Femur (tissue), 1 donor: ENCODE results near the gene EIF3B.
"Not testable (repeated sequence)": the region's sequence is repeated elsewhere in the genome, so short reads cannot be mapped to it uniquely, and the experiment has no call there.

Experiments used
- DNase-seq: peaks from one replicate; pipeline ENCODE4 v3.0.0-alpha.2; 2017

The EIF3B gene

DNA sequence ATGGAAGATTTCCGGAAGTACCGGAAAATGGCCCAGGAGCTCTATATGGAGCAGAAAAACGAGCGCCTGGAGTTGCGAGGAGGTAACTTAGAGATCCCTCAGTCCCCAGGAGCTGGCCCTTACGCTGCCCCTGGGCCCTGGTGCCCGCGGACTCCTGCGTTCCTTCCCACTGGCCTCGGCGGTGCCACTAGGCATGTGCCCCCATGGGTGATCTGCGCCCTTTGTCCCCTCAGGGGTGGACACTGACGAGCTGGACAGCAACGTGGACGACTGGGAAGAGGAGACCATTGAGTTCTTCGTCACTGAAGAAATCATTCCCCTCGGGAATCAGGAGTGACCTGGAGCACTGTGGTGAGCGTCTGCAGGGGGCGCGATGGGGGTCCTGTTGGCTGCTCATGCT is 24.5 kb downstream of the EIF3B start:
- no peak for DNase-seq

DNA sequence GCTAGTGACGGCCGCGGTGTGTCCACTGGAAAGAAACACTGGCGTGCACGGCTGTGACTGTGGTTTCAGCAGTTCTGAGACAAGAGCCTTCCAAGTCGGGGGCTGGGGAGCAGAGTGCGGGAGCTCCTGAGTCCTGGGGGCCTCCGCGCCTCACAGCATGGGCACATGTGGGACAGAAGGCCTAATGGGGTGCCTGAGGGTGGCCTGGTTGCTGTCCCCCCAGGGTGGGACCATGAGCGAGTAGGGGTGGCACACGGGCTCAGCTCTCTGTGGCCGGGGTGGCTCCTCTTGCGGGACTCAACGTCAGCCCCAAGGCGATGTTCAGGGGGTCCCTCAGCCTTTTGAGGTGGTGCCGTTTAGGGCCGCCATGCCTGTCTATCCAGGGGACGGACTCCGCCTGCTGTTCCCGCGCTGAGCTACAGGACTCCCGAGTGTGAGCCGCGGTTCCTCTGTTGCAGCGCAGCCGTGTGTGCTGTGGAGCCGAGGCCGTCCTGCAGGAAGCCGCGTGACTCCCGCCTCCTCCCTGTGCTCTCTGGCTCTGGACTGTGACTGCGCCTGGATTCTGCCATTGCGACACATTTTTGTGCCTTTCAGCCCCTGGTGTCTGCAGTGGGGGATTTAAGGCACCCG is 25.3 kb downstream of the EIF3B start:
- no peak for DNase-seq

- DNase-seq = no peak
Observed at GRCh38 chr7:2380461-2380860, 25.8 kb downstream of the EIF3B start.

GRCh38 chr7:2381227-2381626 is 26.6 kb downstream of the EIF3B start:
- no peak for DNase-seq

- no peak for DNase-seq
Observed at GRCh38 chr7:2381881-2382509, 27.4 kb downstream of the EIF3B start.

DNA sequence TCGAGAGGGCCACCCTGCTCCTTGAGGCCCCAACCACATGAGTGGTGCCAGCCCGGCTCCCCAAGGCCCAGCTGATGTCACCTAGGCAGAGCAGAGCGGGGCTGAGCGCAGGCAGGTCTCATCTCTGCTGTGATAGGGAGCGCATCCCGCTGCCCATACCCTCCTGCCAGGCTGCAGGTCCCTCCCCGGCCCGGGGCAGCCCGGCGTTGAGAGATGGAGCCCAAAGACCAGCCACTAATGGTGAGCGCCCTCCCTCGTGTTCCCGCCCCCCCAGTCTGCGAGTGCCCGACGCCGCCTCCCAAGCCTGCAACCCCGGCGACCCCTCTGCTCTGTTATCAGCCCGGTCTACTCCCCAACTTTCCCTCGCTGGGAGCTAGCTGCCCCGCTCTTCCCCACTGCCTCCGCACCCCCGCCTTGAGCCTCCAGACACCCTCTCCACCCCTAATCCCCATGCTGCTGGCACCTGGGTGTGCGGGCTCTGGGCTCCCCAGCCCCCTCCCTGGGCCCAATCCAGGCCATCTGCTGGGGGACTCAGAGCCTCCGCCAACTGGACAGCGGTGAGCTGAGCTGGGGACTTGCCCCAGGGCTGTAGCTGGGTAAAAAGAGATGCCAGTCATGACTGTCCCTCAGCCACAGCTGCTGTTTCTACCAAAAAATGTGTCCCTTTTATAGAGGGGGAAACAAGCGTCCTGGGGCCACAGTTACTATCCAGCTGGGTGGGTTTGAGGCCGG is 29.1 kb downstream of the EIF3B start:
- DNase-seq = no peak

GRCh38 chr7:2384354-2385243 is 30.0 kb downstream of the EIF3B start:
- no peak for DNase-seq

DNA sequence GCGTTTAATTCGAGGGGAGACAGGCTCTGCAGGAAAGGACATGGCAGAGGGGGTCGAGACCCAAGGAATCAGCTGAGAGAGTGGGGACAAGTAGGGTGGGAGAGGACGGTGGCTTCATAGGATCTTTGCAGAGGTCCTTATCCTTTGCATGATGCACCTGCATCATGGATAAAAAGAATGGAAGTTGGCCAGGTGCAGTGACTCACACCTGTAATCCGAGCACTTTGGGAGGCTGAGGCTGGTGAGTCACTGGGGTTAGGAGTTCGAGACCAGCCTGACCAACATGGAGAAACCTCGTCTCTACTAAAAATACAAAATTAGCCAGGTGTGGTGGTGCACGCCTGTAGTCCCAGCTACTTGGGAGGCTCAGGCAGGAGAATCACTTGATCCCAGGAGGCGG is 31.5 kb downstream of the EIF3B start:
- DNase-seq = not testable (repeated sequence)

GRCh38 chr7:2386964-2387669 is 32.5 kb downstream of the EIF3B start:
- no peak for DNase-seq

DNA sequence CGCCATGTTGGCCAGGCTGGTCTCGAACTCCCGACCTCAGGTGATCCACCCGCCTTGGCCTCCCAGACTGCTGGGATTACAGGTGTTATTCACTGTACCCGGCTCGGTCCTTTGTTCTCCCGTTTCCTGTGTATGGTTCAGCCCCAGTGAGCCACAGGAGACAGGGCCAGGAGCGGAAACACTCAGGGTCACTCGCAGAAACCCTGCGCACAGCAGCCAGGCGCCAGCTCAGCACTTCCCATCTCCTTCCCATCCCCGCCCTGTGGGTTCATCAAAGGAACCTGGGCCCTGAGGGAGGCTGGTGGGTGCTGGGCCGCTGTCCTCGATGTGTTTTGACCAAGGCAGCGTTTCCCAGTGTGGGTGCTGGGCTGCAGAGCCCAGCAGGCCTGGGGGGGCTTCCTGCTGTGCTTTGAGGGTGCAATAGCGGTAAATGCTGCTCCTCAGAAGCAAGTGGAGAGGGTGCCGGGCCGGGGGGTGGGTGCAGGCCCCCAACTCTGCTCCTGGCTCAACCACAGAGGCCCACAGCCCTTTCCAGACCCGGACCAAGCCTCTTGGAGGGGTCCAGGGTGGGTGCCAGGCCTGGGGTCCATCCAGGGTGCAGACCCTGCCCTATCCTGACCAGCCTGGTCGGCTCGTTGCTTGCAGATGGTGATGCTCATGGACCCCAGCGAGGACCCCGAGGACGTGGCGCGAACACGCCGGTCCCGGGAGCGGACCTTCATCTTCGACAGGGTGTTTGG is 33.4 kb downstream of the EIF3B start:
- no peak for DNase-seq

DNA sequence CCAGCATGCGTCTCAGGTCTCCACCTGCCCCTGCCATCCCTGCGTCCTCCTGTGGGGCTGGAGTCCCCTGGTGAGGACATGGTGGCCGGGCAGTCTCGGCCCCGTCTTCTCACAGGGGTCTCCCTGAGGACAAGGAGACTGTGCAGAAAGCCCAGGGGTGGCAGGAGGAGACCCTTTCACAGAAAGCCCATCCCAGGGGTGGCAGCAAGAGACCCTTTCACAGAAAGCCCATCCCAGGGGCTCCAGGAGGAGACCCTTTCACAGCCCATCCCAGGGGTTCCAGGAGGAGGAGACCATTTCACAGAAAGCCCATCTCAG is 34.0 kb downstream of the EIF3B start:
- no peak for DNase-seq

- DNase-seq = peak; percentile 72
Observed at GRCh38 chr7:2390020-2390816, 35.6 kb downstream of the EIF3B start.

DNA sequence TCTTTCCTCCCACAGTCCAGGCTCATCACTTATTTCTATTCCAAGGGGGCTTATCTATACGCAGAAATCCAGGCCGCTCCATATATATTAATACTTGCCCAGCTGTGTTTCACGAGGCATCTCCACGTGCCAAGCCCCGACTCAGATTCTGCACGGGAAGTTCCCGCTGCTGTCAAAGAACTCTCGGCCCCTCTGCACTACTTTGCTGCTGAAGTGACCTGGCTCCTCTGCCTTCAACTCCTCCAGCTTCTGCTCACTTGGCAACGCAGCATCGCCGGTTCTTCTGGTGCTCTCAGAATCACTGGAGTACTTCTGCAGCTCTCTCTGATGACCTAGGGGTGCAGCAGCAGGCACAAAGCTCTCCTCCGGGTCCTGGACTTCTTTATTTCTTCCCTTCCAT is 39.1 kb downstream of the EIF3B start:
- DNase-seq = no peak

- DNase-seq = no peak
Observed at GRCh38 chr7:2394566-2395082, 40.0 kb downstream of the EIF3B start.

GRCh38 chr7:2398506-2398905 is 43.9 kb downstream of the EIF3B start:
- DNase-seq = no peak

- DNase-seq = peak; percentile 90
Observed at GRCh38 chr7:2399848-2400587, 45.4 kb downstream of the EIF3B start.

- DNase-seq = no peak
Observed at GRCh38 chr7:2402687-2403013, 48.0 kb downstream of the EIF3B start.

DNA sequence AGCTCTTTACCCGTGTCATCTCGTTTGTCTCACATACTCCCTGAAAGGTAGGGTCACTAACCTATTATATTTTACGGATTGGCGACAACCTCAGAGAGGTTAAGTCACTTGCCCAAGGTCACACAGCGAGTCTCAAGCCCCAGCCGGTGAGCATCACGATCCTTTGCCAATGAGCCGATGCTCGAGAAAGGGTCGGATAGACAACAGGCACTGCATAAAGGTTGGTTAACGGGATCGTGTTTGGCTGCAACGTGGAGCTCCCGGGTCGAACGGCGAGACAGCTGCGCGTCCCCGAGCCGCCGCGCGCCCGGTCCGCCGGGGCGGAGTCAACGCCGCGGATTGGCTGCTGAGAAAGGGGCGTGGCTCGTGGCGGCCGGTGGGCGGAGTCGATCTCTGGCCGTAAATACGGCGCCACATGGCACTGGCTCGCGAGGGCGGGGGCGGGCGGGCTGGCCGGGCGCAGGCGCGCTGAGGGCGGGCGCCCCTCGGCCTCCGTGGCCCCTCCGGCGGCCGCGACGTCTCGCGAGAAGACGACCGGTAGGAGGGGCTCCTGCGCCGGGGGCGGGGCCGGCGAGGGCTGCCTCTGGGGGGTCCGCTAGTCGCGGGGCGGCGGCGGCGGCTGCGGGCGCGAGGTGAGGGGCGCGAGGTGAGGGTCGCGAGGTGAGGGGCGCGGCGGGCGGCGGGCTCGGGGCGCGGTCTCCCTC is 48.5 kb downstream of the EIF3B start, which contains the start of gene CHST12:
CHST12 (plus strand) TSS at position 598 of the 704 bp plus-strand sequence. CDS start 29,029 bp downstream, outside the sequence.
- peak; percentile 97 for DNase-seq
